Measurements from ENCODE around the gene ECE1.

DNA sequence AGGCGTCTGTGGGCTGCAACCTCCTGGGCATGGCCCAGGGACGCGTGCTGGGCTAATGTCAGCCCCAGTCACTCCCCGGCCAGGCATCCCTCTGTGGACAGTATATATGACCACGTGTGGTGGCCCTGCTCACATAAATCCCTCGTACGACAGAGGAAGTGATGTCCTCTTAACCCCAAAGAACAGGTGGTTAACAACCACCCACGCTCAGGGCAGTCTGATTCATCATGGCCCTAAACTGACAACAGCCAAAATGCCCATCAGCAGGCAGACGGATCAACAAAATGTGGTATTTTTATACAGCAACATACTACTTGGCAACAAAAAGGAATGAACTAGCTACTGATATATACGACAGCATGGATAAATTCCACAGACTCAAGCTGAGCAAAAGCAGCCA is 51.0 kb downstream of the ECE1 start:
- TF ChIP-seq ZNF274 (IDR thresholded peaks at IDR 0.05; ENCODE audit: low read depth, low read length) (no peak), YY1 (IDR thresholded peaks at IDR 0.05; ENCODE audit: insufficient read depth, insufficient read length) (no peak)

Measured in NT2/D1 (cell line).